SK-N-SH treated with all-trans-retinoic acid at 6 μM for 48 hours (cell line): ENCODE measurements around the gene MGLL.

Source experiments
- ATAC-seq: fragments of 200-7000 bp; cut with Tn5 transposase; 3 replicates; pipeline ENCODE4 v1.9.1; 2020; ENCODE audit warnings: mild to moderate bottlenecking, moderate library complexity
- ARNTL ChIP-seq: fragments of 450-650 bp; formaldehyde crosslinking; IDR thresholded peaks from 2 replicates; pipeline ENCODE4 v1.5.0; 2020; ENCODE audit warnings: low read depth, mild to moderate bottlenecking, moderate library complexity, borderline replicate concordance
- BACH2 ChIP-seq: fragments of 250-450 bp; sonication (Bioruptor Pico); IDR thresholded peaks from 2 replicates; pipeline ENCODE4 v1.9.0; 2021; ENCODE audit warnings: mild to moderate bottlenecking, borderline replicate concordance
- CSDC2 ChIP-seq: fragments of 250-450 bp; sonication (Bioruptor Pico); IDR thresholded peaks from 2 replicates; pipeline ENCODE4 v1.5.0; 2020; ENCODE audit warnings: mild to moderate bottlenecking, moderate library complexity
- ESRRG ChIP-seq: fragments of 250-450 bp; sonication (Bioruptor Pico); IDR thresholded peaks from 2 replicates; pipeline ENCODE4 v1.6.1; 2021; ENCODE audit warnings: mild to moderate bottlenecking
- ISL1 ChIP-seq: fragments of 250-450 bp; sonication (Bioruptor Pico); IDR thresholded peaks from 2 replicates; pipeline ENCODE4 v2.1.2; 2022; ENCODE audit warnings: mild to moderate bottlenecking, moderate library complexity
- OSR1 ChIP-seq: fragments of 250-450 bp; sonication (Bioruptor Pico); IDR thresholded peaks from 2 replicates; pipeline ENCODE4 v1.8.0; 2022; ENCODE audit warnings: moderate library complexity, mild to moderate bottlenecking, inconsistent platforms
- PPARA ChIP-seq: fragments of 250-450 bp; sonication (Bioruptor Pico); IDR thresholded peaks from 2 replicates; pipeline ENCODE4 v1.5.0; 2020; ENCODE audit warnings: mild to moderate bottlenecking, borderline replicate concordance
- RARB ChIP-seq: fragments of 250-450 bp; sonication (Bioruptor Pico); IDR thresholded peaks from 2 replicates; pipeline ENCODE4 v1.8.0; 2021; ENCODE audit warnings: mild to moderate bottlenecking, moderate library complexity
- SNAI2 ChIP-seq: fragments of 250-450 bp; sonication (Bioruptor Pico); IDR thresholded peaks from 2 replicates; pipeline ENCODE4 v1.5.0; 2020; ENCODE audit warnings: mild to moderate bottlenecking, moderate library complexity
- TCF4 ChIP-seq: fragments of 250-450 bp; sonication (Bioruptor Pico); IDR thresholded peaks from 2 replicates; pipeline ENCODE4 v1.8.0; 2021; ENCODE audit warnings: mild to moderate bottlenecking, moderate library complexity, borderline replicate concordance
- ZC3H10 ChIP-seq: fragments of 250-450 bp; sonication (Bioruptor Pico); IDR thresholded peaks from 2 replicates; pipeline ENCODE4 v1.5.1; 2021; ENCODE audit warnings: mild to moderate bottlenecking, moderate library complexity
- ZFP3 ChIP-seq: fragments of 250-450 bp; sonication (Bioruptor Pico); IDR thresholded peaks from 2 replicates; pipeline ENCODE4 v1.5.0; 2020; ENCODE audit warnings: mild to moderate bottlenecking, moderate library complexity
- ZFP30 ChIP-seq: fragments of 450-650 bp; formaldehyde crosslinking; IDR thresholded peaks from 2 replicates; pipeline ENCODE4 v1.5.0; 2022; ENCODE audit warnings: mild to moderate bottlenecking, moderate library complexity
- ZNF8 ChIP-seq: fragments of 450-650 bp; formaldehyde crosslinking; IDR thresholded peaks from 2 replicates; pipeline ENCODE4 v1.5.0; 2020; ENCODE audit warnings: mild to moderate bottlenecking, moderate library complexity
- TF ChIP-seq, protein P1 (sequence below): fragments of 250-450 bp; sonication (Bioruptor Pico); IDR thresholded peaks from 2 replicates; pipeline ENCODE4 v1.5.0; 2020; ENCODE audit warnings: mild to moderate bottlenecking, moderate library complexity
- TF ChIP-seq, protein P2 (sequence below): fragments of 250-450 bp; sonication (Bioruptor Pico); IDR thresholded peaks from 2 replicates; pipeline ENCODE4 v1.8.0; 2021; ENCODE audit warnings: low read depth, mild to moderate bottlenecking, moderate library complexity, borderline replicate concordance
- TF ChIP-seq, protein P3 (sequence below): fragments of 250-450 bp; sonication (Bioruptor Pico); IDR thresholded peaks from 2 replicates; pipeline ENCODE4 v1.5.1; 2021; ENCODE audit warnings: mild to moderate bottlenecking, moderate library complexity

The MGLL gene

DNA sequence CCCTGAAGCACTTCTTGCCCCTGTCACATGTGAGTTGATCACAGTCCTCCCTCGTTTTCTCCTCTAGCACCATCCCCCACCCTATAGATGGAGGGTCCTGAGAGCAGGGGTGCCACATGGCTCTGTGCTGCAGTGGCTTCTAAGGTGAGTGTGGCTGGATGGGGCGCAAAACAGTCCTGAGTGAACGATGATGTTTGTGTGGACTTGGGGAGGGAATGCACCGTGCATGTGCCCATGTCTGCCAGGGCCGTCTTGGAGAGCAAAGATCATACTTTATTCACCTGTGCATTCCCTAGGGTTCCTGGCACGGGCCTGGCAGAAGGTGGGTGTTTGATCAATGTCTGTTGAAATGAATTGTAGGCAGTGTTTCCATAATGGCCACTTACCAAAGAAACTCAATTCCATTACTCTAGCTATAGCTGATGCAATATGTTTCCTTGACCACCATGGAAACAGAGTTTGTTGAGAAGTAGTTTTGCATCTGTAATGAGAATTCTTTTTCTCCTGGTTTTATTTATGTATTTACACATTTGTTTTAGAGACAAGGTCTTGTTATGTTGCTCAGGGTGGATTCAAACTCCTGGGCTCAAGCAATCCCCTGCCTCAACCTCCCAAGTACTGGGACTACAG lies 91.5 kb downstream of the MGLL start:
- ATAC-seq: no peak
- TF ChIP-seq ZFP30 (CRISPR knock-in tag) (no peak), CSDC2 (CRISPR knock-in tag) (no peak), ISL1 (CRISPR knock-in tag) (no peak), OSR1 (CRISPR knock-in tag) (no peak)
- TF ChIP-seq, all 23 proteins: peak for 0

DNA sequence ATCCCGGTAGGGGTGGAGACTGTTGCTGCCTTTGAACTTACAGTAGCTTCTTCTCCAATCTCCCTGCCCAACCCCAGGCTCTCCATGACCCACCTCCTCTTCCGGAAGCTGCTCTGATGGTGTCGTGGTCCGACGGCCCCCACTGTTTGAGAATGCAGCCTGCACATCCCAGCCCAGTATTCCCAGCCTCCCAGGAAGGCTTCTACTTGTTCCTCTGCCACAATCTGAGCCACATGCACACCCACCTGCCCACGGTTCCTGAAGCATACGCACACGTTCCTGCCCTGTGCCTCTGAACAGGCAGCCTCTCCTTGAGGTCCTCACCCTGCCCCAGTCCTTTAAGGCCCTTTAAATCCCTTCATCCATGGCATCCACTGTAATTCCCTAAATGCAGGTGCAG lies 92.1 kb downstream of the MGLL start:
- TF ChIP-seq BACH2 (CRISPR knock-in tag): no peak
- TF ChIP-seq, protein P1, sequence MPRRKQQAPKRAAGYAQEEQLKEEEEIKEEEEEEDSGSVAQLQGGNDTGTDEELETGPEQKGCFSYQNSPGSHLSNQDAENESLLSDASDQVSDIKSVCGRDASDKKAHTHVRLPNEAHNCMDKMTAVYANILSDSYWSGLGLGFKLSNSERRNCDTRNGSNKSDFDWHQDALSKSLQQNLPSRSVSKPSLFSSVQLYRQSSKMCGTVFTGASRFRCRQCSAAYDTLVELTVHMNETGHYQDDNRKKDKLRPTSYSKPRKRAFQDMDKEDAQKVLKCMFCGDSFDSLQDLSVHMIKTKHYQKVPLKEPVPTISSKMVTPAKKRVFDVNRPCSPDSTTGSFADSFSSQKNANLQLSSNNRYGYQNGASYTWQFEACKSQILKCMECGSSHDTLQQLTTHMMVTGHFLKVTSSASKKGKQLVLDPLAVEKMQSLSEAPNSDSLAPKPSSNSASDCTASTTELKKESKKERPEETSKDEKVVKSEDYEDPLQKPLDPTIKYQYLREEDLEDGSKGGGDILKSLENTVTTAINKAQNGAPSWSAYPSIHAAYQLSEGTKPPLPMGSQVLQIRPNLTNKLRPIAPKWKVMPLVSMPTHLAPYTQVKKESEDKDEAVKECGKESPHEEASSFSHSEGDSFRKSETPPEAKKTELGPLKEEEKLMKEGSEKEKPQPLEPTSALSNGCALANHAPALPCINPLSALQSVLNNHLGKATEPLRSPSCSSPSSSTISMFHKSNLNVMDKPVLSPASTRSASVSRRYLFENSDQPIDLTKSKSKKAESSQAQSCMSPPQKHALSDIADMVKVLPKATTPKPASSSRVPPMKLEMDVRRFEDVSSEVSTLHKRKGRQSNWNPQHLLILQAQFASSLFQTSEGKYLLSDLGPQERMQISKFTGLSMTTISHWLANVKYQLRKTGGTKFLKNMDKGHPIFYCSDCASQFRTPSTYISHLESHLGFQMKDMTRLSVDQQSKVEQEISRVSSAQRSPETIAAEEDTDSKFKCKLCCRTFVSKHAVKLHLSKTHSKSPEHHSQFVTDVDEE (CRISPR knock-in tag): no peak
- no peak for TF ChIP-seq SNAI2 (CRISPR knock-in tag)
- TF ChIP-seq, protein P2, sequence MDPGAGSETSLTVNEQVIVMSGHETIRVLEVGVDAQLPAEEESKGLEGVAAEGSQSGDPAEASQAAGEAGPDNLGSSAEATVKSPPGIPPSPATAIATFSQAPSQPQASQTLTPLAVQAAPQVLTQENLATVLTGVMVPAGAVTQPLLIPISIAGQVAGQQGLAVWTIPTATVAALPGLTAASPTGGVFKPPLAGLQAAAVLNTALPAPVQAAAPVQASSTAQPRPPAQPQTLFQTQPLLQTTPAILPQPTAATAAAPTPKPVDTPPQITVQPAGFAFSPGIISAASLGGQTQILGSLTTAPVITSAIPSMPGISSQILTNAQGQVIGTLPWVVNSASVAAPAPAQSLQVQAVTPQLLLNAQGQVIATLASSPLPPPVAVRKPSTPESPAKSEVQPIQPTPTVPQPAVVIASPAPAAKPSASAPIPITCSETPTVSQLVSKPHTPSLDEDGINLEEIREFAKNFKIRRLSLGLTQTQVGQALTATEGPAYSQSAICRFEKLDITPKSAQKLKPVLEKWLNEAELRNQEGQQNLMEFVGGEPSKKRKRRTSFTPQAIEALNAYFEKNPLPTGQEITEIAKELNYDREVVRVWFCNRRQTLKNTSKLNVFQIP (CRISPR knock-in tag): no peak
- no peak for TF ChIP-seq CSDC2 (CRISPR knock-in tag)
- no peak for TF ChIP-seq ZC3H10 (CRISPR knock-in tag)
- no peak for TF ChIP-seq PPARA (CRISPR knock-in tag)
- no peak for TF ChIP-seq RARB (CRISPR knock-in tag)
- no peak for TF ChIP-seq ESRRG (CRISPR knock-in tag)
- TF ChIP-seq OSR1 (CRISPR knock-in tag): no peak
- ATAC-seq: no peak

DNA sequence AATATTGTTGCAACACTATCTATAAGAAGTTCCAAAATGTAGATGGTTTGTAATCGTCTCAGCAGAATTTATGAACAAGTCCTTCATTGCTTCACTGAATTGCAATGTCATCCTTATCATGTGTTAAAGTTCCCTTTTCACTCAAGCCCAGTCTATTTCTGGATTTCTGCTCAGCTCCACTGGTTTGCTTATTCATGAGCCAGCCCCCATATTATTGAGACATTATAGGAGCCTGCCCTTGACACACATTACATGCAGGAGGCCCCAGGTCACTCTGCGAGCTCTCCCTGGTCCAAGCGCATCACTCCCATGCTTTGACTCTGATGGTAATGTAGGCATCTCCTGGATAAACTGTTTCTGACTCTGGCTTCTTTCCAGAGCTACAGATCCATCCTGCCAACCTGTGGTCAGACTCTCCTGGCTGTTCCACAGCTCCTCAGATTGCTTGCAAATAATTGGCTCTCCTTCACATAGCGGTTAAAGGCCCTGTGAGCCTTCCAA lies 92.7 kb downstream of the MGLL start:
- no peak for TF ChIP-seq PPARA (CRISPR knock-in tag)

DNA sequence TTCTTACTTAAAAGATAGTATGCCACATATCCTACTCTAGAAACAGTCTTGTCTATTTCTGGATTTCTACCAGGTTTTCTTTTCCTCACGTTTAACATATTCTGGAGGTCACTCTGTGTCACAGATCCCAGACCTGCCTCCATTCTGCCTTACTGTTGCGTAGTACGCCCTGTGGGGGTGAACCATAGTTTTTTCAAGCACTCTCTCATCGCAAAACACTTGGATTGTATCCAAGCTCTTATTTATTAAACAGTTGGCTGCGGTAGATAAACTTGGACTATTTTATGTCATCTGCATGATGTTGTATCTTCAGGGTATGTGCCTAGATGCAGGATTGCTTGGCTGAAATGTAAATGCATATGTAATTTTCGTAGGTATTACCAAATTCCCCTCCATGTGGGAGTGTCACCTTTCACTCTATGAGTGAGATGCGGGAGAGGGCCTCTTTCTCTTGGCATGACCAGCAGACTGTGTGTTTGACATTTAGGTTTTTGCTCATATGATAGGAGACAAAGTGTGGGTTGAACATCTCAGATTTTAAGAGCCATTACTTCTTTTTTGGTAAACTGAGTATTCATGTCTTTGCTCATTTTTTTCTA lies 93.8 kb downstream of the MGLL start:
- ATAC-seq: no peak
- no peak for TF ChIP-seq ZFP30 (CRISPR knock-in tag)

More for the DNA sequence above, 92.7 kb downstream of the MGLL start:
- no peak for ATAC-seq

DNA sequence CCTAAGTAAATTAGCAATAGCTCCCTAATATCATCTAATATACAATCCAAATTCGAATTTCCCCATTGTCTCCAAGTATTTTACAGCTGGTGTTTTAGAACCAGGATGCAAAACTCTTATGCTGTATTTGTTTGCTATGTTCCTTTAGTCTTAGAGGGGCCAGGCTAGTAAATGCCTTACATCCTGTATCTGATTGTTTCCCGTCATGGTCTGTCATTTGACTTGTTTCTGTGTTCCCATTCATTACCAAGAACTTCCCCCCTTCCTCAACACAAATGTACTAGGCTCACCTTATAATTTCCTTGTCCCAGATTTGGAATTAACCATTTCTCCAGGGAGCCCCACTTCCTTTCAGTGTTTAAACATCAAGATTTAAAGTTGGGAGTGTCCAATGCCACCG lies 95.4 kb downstream of the MGLL start:
- ATAC-seq: no peak
- no peak for TF ChIP-seq ISL1 (CRISPR knock-in tag)
- TF ChIP-seq, protein P2 (CRISPR knock-in tag): no peak
- no peak for TF ChIP-seq ZNF8 (CRISPR knock-in tag)
- no peak for TF ChIP-seq ZC3H10 (CRISPR knock-in tag)
- TF ChIP-seq ESRRG (CRISPR knock-in tag): no peak
- no peak for TF ChIP-seq ARNTL (CRISPR knock-in tag)
- TF ChIP-seq ZFP3 (CRISPR knock-in tag): no peak
- TF ChIP-seq, protein P1 (CRISPR knock-in tag): no peak
- TF ChIP-seq, protein P3, sequence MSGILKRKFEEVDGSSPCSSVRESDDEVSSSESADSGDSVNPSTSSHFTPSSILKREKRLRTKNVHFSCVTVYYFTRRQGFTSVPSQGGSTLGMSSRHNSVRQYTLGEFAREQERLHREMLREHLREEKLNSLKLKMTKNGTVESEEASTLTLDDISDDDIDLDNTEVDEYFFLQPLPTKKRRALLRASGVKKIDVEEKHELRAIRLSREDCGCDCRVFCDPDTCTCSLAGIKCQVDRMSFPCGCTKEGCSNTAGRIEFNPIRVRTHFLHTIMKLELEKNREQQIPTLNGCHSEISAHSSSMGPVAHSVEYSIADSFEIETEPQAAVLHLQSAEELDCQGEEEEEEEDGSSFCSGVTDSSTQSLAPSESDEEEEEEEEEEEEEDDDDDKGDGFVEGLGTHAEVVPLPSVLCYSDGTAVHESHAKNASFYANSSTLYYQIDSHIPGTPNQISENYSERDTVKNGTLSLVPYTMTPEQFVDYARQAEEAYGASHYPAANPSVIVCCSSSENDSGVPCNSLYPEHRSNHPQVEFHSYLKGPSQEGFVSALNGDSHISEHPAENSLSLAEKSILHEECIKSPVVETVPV (CRISPR knock-in tag): no peak
- TF ChIP-seq TCF4: no peak
- TF ChIP-seq SNAI2 (CRISPR knock-in tag): no peak
